Astrocyte (in vitro differentiated cells and primary cell): ENCODE measurements around the gene SLC9A9. TPM values are rescaled to one million over a fixed set of nuclear protein-coding genes. Genes with fewer than 3 reads are reported as not detected.

Experiments
- DNase-seq: peaks from one replicate; pipeline ENCODE4 v3.0.0-alpha.2; 2010; ENCODE audit warnings: low read depth
- FAIRE-seq: peaks from 2 replicates; lab custom pipeline; 2011; peaks lifted over from hg19 to GRCh38; lab: Jason Lieb, UNC
- H2AFZ ChIP-seq: 2 replicates; pipeline ENCODE4 v1.6.0; 2012; ENCODE audit warnings: low read depth, low read length, inconsistent platforms
- H3K27ac ChIP-seq: 2 replicates; pipeline ENCODE4 v1.5.1; 2011; ENCODE audit warnings: low read depth, low read length, inconsistent platforms
- H3K27me3 ChIP-seq: 2 replicates; pipeline ENCODE4 v1.6.0; 2011; ENCODE audit warnings: low read length, inconsistent platforms; ENCODE audit not compliant: insufficient read depth
- H3K36me3 ChIP-seq: 2 replicates; pipeline ENCODE4 v1.5.1; 2011; ENCODE audit warnings: low read length, inconsistent platforms; ENCODE audit not compliant: insufficient read depth
- H3K4me1 ChIP-seq: 2 replicates; pipeline ENCODE4 v1.5.1; 2011; ENCODE audit warnings: low read length, inconsistent platforms; ENCODE audit not compliant: insufficient read depth
- H3K4me2 ChIP-seq: 2 replicates; pipeline ENCODE4 v1.6.0; 2012; ENCODE audit warnings: low read length, inconsistent platforms
- H3K4me3 ChIP-seq: 2 replicates; pipeline ENCODE4 v1.5.1; 2011; ENCODE audit warnings: low read depth, mild to moderate bottlenecking, low read length, inconsistent platforms; ENCODE audit not compliant: insufficient read depth
- H3K79me2 ChIP-seq: 2 replicates; pipeline ENCODE4 v1.6.0; 2012; ENCODE audit warnings: mild to moderate bottlenecking, low read length, inconsistent platforms; ENCODE audit not compliant: insufficient read depth
- H3K9ac ChIP-seq: 2 replicates; pipeline ENCODE4 v1.6.0; 2012; ENCODE audit warnings: mild to moderate bottlenecking, low read length, inconsistent platforms
- H3K9me3 ChIP-seq: 2 replicates; pipeline ENCODE4 v1.5.1; 2012; ENCODE audit warnings: low read depth, mild to moderate bottlenecking, low read length, inconsistent platforms; ENCODE audit not compliant: insufficient read depth
- H4K20me1 ChIP-seq: 2 replicates; pipeline ENCODE4 v1.6.0; 2012; ENCODE audit warnings: low read length, inconsistent platforms; ENCODE audit not compliant: insufficient read depth
- H3K27ac Mint-ChIP-seq: one replicate; pipeline ENCODE4 v1.8.0; 2021; ENCODE audit warnings: mild to moderate bottlenecking, mixed read lengths; ENCODE audit not compliant: unreplicated experiment
- H3K27me3 Mint-ChIP-seq: one replicate; pipeline ENCODE4 v1.8.0; 2021; ENCODE audit warnings: low read depth, mixed read lengths; ENCODE audit not compliant: unreplicated experiment
- H3K36me3 Mint-ChIP-seq: one replicate; pipeline ENCODE4 v1.8.0; 2021; ENCODE audit warnings: low read depth, mixed read lengths; ENCODE audit not compliant: unreplicated experiment
- H3K4me1 Mint-ChIP-seq: one replicate; pipeline ENCODE4 v1.8.0; 2021; ENCODE audit warnings: low read depth, mixed read lengths; ENCODE audit not compliant: unreplicated experiment
- H3K4me3 Mint-ChIP-seq: one replicate; pipeline ENCODE4 v1.8.0; 2021; ENCODE audit warnings: mild to moderate bottlenecking, moderate library complexity, mixed read lengths; ENCODE audit not compliant: unreplicated experiment
- H3K9me3 Mint-ChIP-seq: one replicate; pipeline ENCODE4 v1.8.0; 2021; ENCODE audit warnings: mild to moderate bottlenecking, mixed read lengths; ENCODE audit not compliant: unreplicated experiment
- CTCF ChIP-seq: IDR thresholded peaks from 2 replicates; pipeline ENCODE4 v1.5.1; 2011; ENCODE audit warnings: low read depth, mild to moderate bottlenecking, inconsistent platforms, low read length, moderate library complexity; ENCODE audit not compliant: insufficient read depth
- EZH2 ChIP-seq: IDR thresholded peaks from 2 replicates; pipeline ENCODE4 v1.6.1; 2012; ENCODE audit warnings: mild to moderate bottlenecking, low read length, inconsistent platforms; ENCODE audit not compliant: insufficient read depth
- total RNA-seq: library from RNA; stranded (reverse); gene quantifications from 2 replicates; pipeline ENCODE4 v1.2.1, GENCODE V29; 2021

SLC9A9 gene
- total RNA-seq, 1 donor from 2014 or later, result 1.5 TPM

GRCh38 chr3:143366672-143367071 is 481.6 kb downstream of the SLC9A9 start:
- Histone ChIP-seq H3K79me2 (no peaks in the 10 kb centered on the region), H3K9ac (no peak overlapping the region), H3K4me2 (no peak overlapping the region), H3K9me3 (no peaks in the 10 kb centered on the region), H3K27ac (no peak overlapping the region), H2AFZ (no peak overlapping the region), H3K4me1 (peaks cover 6% of the 10 kb centered on the region), H3K36me3 (no peaks in the 10 kb centered on the region), H4K20me1 (no peaks in the 10 kb centered on the region), H3K27me3 (no peaks in the 10 kb centered on the region), H3K4me3 (no peak overlapping the region)
- no peak overlapping the region for H3K4me3 Mint-ChIP-seq
- DNase-seq, result no peak
- H3K9me3 Mint-ChIP-seq, result no peaks in the 10 kb centered on the region
- no peak for FAIRE-seq
- no peak overlapping the region for H3K27ac Mint-ChIP-seq
- H3K27me3 Mint-ChIP-seq, result peaks cover 7% of the 10 kb centered on the region
- H3K4me1 Mint-ChIP-seq, result peaks cover 15% of the 10 kb centered on the region
- TF ChIP-seq CTCF (no peak), EZH2 (no peak)
- H3K36me3 Mint-ChIP-seq, result no peaks in the 10 kb centered on the region

- H3K79me2 ChIP-seq, result no peaks in the 10 kb centered on the region
- H3K36me3 ChIP-seq, result no peaks in the 10 kb centered on the region
- Mint-ChIP-seq H3K27me3 (peaks cover 2% of the 10 kb centered on the region), H3K4me3 (no peak overlapping the region), H3K36me3 (no peaks in the 10 kb centered on the region), H3K9me3 (no peaks in the 10 kb centered on the region), H3K27ac (no peak overlapping the region), H3K4me1 (peaks cover 15% of the 10 kb centered on the region)
- no peak overlapping the region for H2AFZ ChIP-seq
- H3K9ac ChIP-seq, result no peak overlapping the region
- no peak overlapping the region for H3K4me2 ChIP-seq
- no peaks in the 10 kb centered on the region for H3K27me3 ChIP-seq
- FAIRE-seq (no peak), DNase-seq (no peak)
- H3K9me3 ChIP-seq, result no peaks in the 10 kb centered on the region
- no peaks in the 10 kb centered on the region for H4K20me1 ChIP-seq
- H3K4me3 ChIP-seq, result no peak overlapping the region
- H3K27ac ChIP-seq, result no peak overlapping the region
- H3K4me1 ChIP-seq, result peaks cover 6% of the 10 kb centered on the region
- no peak for TF ChIP-seq CTCF
These were observed 484.3 kb downstream of the SLC9A9 start for GRCh38 chr3:143363949-143364348.

- no peaks in the 10 kb centered on the region for H3K79me2 ChIP-seq
These were observed 485.0 kb downstream of the SLC9A9 start for GRCh38 chr3:143363276-143363675.

More at GRCh38 chr3:143363276-143363675, 485.0 kb downstream of the SLC9A9 start:
- Histone ChIP-seq H3K4me3 (no peak overlapping the region), H3K27me3 (no peaks in the 10 kb centered on the region), H4K20me1 (no peaks in the 10 kb centered on the region), H3K9me3 (no peaks in the 10 kb centered on the region), H3K36me3 (no peaks in the 10 kb centered on the region), H3K4me2 (peak overlapping the region; percentile 44), H3K9ac (no peak overlapping the region), H2AFZ (no peak overlapping the region), H3K27ac (no peak overlapping the region), H3K4me1 (peaks cover 6% of the 10 kb centered on the region)
- H3K27me3 Mint-ChIP-seq, result peaks cover 2% of the 10 kb centered on the region
- FAIRE-seq (peak; percentile 60), DNase-seq (peak; percentile 80)
- TF ChIP-seq CTCF (no peak), EZH2 (no peak)
- H3K9me3 Mint-ChIP-seq, result no peaks in the 10 kb centered on the region
- peaks cover 15% of the 10 kb centered on the region for H3K4me1 Mint-ChIP-seq
- H3K27ac Mint-ChIP-seq, result no peak overlapping the region
- no peaks in the 10 kb centered on the region for H3K36me3 Mint-ChIP-seq
- H3K4me3 Mint-ChIP-seq, result no peak overlapping the region
